GM12878 (cell line): Measurements from ENCODE around the gene OR5H6. TPM values are rescaled to one million over a fixed set of nuclear protein-coding genes. Genes with fewer than 3 reads are reported as not detected.

Experiments used
- DPF2 ChIP-seq: fragments of 450-650 bp; IDR thresholded peaks from 2 replicates; pipeline ENCODE4 v1.6.1; 2017; ENCODE audit warnings: mild to moderate bottlenecking
- GATAD2B ChIP-seq: fragments of 450-650 bp; conservative IDR thresholded peaks from 2 replicates; pipeline ENCODE4 v1.6.1; 2017; ENCODE audit warnings: low read depth, mild to moderate bottlenecking, moderate library complexity
- HDAC2 ChIP-seq: fragments of 200-600 bp; sonication (generic); IDR thresholded peaks from 2 replicates; pipeline ENCODE4 v1.6.1; 2017
- MEF2A ChIP-seq: IDR thresholded peaks from 2 replicates; pipeline ENCODE4 v1.6.1; 2011; ENCODE audit warnings: low read depth, mild to moderate bottlenecking, low read length, moderate library complexity; ENCODE audit not compliant: insufficient read depth
- NFIC ChIP-seq: IDR thresholded peaks from 2 replicates; pipeline ENCODE4 v1.6.1; 2012; ENCODE audit warnings: low read depth, mild to moderate bottlenecking, inconsistent platforms, low read length, moderate library complexity
- NFXL1 ChIP-seq: fragments of 450-650 bp; IDR thresholded peaks from 2 replicates; pipeline ENCODE4 v1.6.1; 2017; ENCODE audit warnings: antibody characterized with exemption, mild to moderate bottlenecking, borderline replicate concordance
- NRF1 ChIP-seq: conservative IDR thresholded peaks from 2 replicates; pipeline ENCODE4 v1.6.1; 2011; ENCODE audit warnings: mild to moderate bottlenecking, low read depth, low read length, improper control_type of control experiment
- POLR2AphosphoS2 ChIP-seq: IDR thresholded peaks from 2 replicates; pipeline ENCODE4 v1.6.1; 2011; ENCODE audit warnings: low read depth, mild to moderate bottlenecking, low read length, improper control_type of control experiment, moderate library complexity
- POU2F2 ChIP-seq: IDR thresholded peaks from 3 replicates; pipeline ENCODE4 v1.6.1; 2011; ENCODE audit warnings: low read depth, mild to moderate bottlenecking, low read length, borderline replicate concordance
- RAD21 ChIP-seq: IDR thresholded peaks from 2 replicates; pipeline ENCODE4 v1.6.1; 2011; ENCODE audit warnings: mild to moderate bottlenecking, low read depth, low read length, moderate library complexity; ENCODE audit not compliant: insufficient read depth
- RB1 ChIP-seq: fragments of 450-650 bp; formaldehyde crosslinking; IDR thresholded peaks from 2 replicates; pipeline ENCODE4 v1.6.1; 2017; ENCODE audit warnings: mild to moderate bottlenecking, borderline replicate concordance
- RBBP5 ChIP-seq: fragments of 200-600 bp; sonication (generic); conservative IDR thresholded peaks from 2 replicates; pipeline ENCODE4 v1.6.1; 2016
- RCOR1 ChIP-seq: conservative IDR thresholded peaks from 2 replicates; pipeline ENCODE4 v1.6.1; 2012; ENCODE audit warnings: low read depth, low read length, improper control_type of control experiment
- SPI1 ChIP-seq: IDR thresholded peaks from 2 replicates; pipeline ENCODE4 v1.6.1; 2011; ENCODE audit warnings: low read depth, mild to moderate bottlenecking, low read length, moderate library complexity, borderline replicate concordance; ENCODE audit not compliant: insufficient read depth
- SREBF1 ChIP-seq: IDR thresholded peaks from 2 replicates; pipeline ENCODE4 v1.6.1; 2012; ENCODE audit warnings: mild to moderate bottlenecking, low read length
- TCF12 ChIP-seq: IDR thresholded peaks from 2 replicates; pipeline ENCODE4 v1.6.1; 2011; ENCODE audit warnings: low read depth, mild to moderate bottlenecking, low read length
- polyA plus RNA-seq, 11 experiments: library from polyadenylated mRNA; depleted of rRNA in 4 of 11; unstranded in 6 of 11; stranded (reverse) in 5 of 11; fragments of >200 nt; fragmentation: Nextera tagmentation in 4 of 11; fragmentation: Illumina TruSeq in 1 of 11; extraction: Ambion mirVana in 4 of 11; extraction: Trizol in 1 of 11; gene quantifications; 1 replicate in 1 of 11; 2 replicates in 10 of 11; pipeline versions ENCODE4 v1.2.1 to v1.2.3, GENCODE V29; 2011 to 2016; ENCODE audit warnings: inconsistent platforms in 2 of 11, missing spikeins in 2 of 11, low read depth in 1 of 11
- total RNA-seq, 4 experiments: library from RNA; depleted of rRNA in 3 of 4; stranded (reverse); fragments of >200 nt in 3 of 4; fragmentation: Illumina TruSeq in 1 of 4; extraction: Trizol in 1 of 4; gene quantifications; 2 replicates each; pipeline versions ENCODE4 v1.2.1 to v1.2.3, GENCODE V29; 2013 to 2021
- TF ChIP-seq, protein P1 (sequence below): fragments of 150-350 bp; IDR thresholded peaks from 2 replicates; pipeline ENCODE4 v1.6.1; 2014; ENCODE audit warnings: mild to moderate bottlenecking, low read depth, low read length
- TF ChIP-seq, protein P2 (sequence below): IDR thresholded peaks from 2 replicates; pipeline ENCODE4 v1.6.1; 2011; ENCODE audit warnings: low read depth, low read length, improper control_type of control experiment, borderline replicate concordance
- TF ChIP-seq, protein P3 (sequence below): IDR thresholded peaks from 2 replicates; pipeline ENCODE4 v1.6.1; 2012; ENCODE audit warnings: low read depth, low read length, improper control_type of control experiment
- TF ChIP-seq, protein P4 (sequence below): fragments of 450-650 bp; IDR thresholded peaks from 2 replicates; pipeline ENCODE4 v1.6.1; 2017; ENCODE audit warnings: mild to moderate bottlenecking, moderate library complexity
- TF ChIP-seq, protein P5 (sequence below): fragments of 450-650 bp; IDR thresholded peaks from 2 replicates; pipeline ENCODE4 v1.6.1; 2016; ENCODE audit warnings: mild to moderate bottlenecking

Gene OR5H6
- total and polyA plus RNA-seq, 10 of the 15 experiments (the other 5 are each of a cell fraction or from before 2014, with no cell fraction given): 1.2 TPM; not detected in 9

DNA sequence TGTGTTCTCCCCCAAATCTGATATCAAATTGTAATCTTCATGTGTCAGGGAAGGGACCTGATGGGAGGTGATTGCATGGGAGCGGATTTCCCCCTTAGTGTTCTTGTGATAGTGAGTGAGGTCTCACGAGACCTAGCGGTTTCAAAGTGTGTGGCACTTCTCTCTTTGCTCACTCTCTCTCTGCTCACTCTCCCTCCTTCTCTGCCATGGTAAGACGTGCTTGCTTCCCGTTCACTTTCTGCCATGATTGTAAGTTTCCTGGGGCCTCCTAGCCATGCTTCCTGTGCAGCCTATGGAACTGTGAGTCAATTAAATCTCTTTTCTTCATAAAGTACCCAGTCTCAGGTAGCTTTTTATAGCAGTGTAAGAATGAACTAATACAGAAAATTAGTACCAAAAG, 30.6 kb upstream of the OR5H6 start (continued):
- TF ChIP-seq MEF2A: no peak
- no peak for TF ChIP-seq RB1
- no peak for TF ChIP-seq NFXL1
- no peak for TF ChIP-seq RCOR1
- TF ChIP-seq, protein P1, sequence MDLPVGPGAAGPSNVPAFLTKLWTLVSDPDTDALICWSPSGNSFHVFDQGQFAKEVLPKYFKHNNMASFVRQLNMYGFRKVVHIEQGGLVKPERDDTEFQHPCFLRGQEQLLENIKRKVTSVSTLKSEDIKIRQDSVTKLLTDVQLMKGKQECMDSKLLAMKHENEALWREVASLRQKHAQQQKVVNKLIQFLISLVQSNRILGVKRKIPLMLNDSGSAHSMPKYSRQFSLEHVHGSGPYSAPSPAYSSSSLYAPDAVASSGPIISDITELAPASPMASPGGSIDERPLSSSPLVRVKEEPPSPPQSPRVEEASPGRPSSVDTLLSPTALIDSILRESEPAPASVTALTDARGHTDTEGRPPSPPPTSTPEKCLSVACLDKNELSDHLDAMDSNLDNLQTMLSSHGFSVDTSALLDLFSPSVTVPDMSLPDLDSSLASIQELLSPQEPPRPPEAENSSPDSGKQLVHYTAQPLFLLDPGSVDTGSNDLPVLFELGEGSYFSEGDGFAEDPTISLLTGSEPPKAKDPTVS: no peak
- TF ChIP-seq, protein P2, sequence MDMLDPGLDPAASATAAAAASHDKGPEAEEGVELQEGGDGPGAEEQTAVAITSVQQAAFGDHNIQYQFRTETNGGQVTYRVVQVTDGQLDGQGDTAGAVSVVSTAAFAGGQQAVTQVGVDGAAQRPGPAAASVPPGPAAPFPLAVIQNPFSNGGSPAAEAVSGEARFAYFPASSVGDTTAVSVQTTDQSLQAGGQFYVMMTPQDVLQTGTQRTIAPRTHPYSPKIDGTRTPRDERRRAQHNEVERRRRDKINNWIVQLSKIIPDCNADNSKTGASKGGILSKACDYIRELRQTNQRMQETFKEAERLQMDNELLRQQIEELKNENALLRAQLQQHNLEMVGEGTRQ: no peak
- TF ChIP-seq, protein P3, sequence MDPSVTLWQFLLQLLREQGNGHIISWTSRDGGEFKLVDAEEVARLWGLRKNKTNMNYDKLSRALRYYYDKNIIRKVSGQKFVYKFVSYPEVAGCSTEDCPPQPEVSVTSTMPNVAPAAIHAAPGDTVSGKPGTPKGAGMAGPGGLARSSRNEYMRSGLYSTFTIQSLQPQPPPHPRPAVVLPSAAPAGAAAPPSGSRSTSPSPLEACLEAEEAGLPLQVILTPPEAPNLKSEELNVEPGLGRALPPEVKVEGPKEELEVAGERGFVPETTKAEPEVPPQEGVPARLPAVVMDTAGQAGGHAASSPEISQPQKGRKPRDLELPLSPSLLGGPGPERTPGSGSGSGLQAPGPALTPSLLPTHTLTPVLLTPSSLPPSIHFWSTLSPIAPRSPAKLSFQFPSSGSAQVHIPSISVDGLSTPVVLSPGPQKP: no peak
- no peak for TF ChIP-seq NFIC
- TF ChIP-seq, protein P4, sequence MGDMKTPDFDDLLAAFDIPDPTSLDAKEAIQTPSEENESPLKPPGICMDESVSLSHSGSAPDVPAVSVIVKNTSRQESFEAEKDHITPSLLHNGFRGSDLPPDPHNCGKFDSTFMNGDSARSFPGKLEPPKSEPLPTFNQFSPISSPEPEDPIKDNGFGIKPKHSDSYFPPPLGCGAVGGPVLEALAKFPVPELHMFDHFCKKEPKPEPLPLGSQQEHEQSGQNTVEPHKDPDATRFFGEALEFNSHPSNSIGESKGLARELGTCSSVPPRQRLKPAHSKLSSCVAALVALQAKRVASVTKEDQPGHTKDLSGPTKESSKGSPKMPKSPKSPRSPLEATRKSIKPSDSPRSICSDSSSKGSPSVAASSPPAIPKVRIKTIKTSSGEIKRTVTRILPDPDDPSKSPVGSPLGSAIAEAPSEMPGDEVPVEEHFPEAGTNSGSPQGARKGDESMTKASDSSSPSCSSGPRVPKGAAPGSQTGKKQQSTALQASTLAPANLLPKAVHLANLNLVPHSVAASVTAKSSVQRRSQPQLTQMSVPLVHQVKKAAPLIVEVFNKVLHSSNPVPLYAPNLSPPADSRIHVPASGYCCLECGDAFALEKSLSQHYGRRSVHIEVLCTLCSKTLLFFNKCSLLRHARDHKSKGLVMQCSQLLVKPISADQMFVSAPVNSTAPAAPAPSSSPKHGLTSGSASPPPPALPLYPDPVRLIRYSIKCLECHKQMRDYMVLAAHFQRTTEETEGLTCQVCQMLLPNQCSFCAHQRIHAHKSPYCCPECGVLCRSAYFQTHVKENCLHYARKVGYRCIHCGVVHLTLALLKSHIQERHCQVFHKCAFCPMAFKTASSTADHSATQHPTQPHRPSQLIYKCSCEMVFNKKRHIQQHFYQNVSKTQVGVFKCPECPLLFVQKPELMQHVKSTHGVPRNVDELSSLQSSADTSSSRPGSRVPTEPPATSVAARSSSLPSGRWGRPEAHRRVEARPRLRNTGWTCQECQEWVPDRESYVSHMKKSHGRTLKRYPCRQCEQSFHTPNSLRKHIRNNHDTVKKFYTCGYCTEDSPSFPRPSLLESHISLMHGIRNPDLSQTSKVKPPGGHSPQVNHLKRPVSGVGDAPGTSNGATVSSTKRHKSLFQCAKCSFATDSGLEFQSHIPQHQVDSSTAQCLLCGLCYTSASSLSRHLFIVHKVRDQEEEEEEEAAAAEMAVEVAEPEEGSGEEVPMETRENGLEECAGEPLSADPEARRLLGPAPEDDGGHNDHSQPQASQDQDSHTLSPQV: no peak
- TF ChIP-seq, protein P5, sequence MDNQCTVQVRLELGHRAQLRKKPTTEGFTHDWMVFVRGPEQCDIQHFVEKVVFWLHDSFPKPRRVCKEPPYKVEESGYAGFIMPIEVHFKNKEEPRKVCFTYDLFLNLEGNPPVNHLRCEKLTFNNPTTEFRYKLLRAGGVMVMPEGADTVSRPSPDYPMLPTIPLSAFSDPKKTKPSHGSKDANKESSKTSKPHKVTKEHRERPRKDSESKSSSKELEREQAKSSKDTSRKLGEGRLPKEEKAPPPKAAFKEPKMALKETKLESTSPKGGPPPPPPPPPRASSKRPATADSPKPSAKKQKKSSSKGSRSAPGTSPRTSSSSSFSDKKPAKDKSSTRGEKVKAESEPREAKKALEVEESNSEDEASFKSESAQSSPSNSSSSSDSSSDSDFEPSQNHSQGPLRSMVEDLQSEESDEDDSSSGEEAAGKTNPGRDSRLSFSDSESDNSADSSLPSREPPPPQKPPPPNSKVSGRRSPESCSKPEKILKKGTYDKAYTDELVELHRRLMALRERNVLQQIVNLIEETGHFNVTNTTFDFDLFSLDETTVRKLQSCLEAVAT: peak; percentile 54; the same call in 1 of the 2 replicates
- no peak for TF ChIP-seq POU2F2
- peak; percentile 67; the same call in 1 of the 2 replicates for TF ChIP-seq SPI1
- TF ChIP-seq HDAC2: no peak
- TF ChIP-seq POLR2AphosphoS2: no peak
- 0 out of 2 replicates have a peak, but pooled peaks have one; percentile 23 for TF ChIP-seq TCF12
- TF ChIP-seq RAD21: no peak
- no peak for TF ChIP-seq SREBF1
- TF ChIP-seq NRF1: no peak
- TF ChIP-seq RBBP5: no peak
- TF ChIP-seq GATAD2B: peak; percentile 45; the same call in 1 of the 2 replicates
- TF ChIP-seq DPF2: 0 out of 2 replicates have a peak, but pooled peaks have one; percentile 32
